Loucy (cell line): ENCODE measurements around the gene ARHGAP45.

Experiments used
- H2AFZ ChIP-seq: fragments of 200-600 bp; sonication (generic); 2 replicates; pipeline ENCODE4 v1.6.0; 2016; ENCODE audit warnings: antibody characterized with exemption, mild to moderate bottlenecking, low read length, moderate library complexity
- H3F3A ChIP-seq: fragments of 200-600 bp; 2 replicates; pipeline ENCODE4 v1.6.0; 2016; ENCODE audit warnings: antibody characterized with exemption, low read depth, mild to moderate bottlenecking
- H3K27me3 ChIP-seq: fragments of 200-600 bp; sonication (generic); 2 replicates; pipeline ENCODE4 v1.6.1; 2014; ENCODE audit warnings: low read length, mild to moderate bottlenecking; ENCODE audit not compliant: insufficient read depth, poor library complexity, severe bottlenecking
- H3K36me3 ChIP-seq: fragments of 200-600 bp; sonication (generic); 2 replicates; pipeline ENCODE4 v1.6.1; 2016; ENCODE audit warnings: low read length; ENCODE audit not compliant: insufficient read depth
- H3K4me1 ChIP-seq: fragments of 200-600 bp; sonication (generic); 2 replicates; pipeline ENCODE4 v1.5.1; 2014; ENCODE audit warnings: low read length, mild to moderate bottlenecking; ENCODE audit not compliant: insufficient read depth, poor library complexity, severe bottlenecking
- H3K4me2 ChIP-seq: fragments of 200-600 bp; sonication (generic); 2 replicates; pipeline ENCODE4 v1.6.0; 2014; ENCODE audit warnings: antibody characterized with exemption, low read length, low read depth, mild to moderate bottlenecking; ENCODE audit not compliant: poor library complexity, severe bottlenecking
- H3K4me3 ChIP-seq: fragments of 200-600 bp; sonication (generic); 2 replicates; pipeline ENCODE4 v1.5.1; 2014; ENCODE audit warnings: low read length, mild to moderate bottlenecking, mixed read lengths; ENCODE audit not compliant: poor library complexity, severe bottlenecking
- H3K79me2 ChIP-seq: fragments of 200-600 bp; sonication (generic); 2 replicates; pipeline ENCODE4 v1.6.1; 2014; ENCODE audit warnings: low read length; ENCODE audit not compliant: insufficient read depth
- H3K9ac ChIP-seq: fragments of 200-600 bp; sonication (generic); 2 replicates; pipeline ENCODE4 v1.6.0; 2014; ENCODE audit warnings: mild to moderate bottlenecking, low read depth, low read length, moderate library complexity; ENCODE audit not compliant: poor library complexity, severe bottlenecking
- H3K9me2 ChIP-seq: fragments of 200-600 bp; sonication (generic); replicated peaks from 2 replicates; pipeline ENCODE4 v1.6.1; 2016; ENCODE audit warnings: low read depth, low read length, mixed read lengths
- H3K9me3 ChIP-seq: fragments of 200-600 bp; sonication (generic); 2 replicates; pipeline ENCODE4 v1.6.1; 2014; ENCODE audit warnings: mild to moderate bottlenecking, antibody characterized with exemption, low read length, low read depth; ENCODE audit not compliant: insufficient read depth
- H4K20me1 ChIP-seq: fragments of 200-600 bp; sonication (generic); 2 replicates; pipeline ENCODE4 v1.6.0; 2014; ENCODE audit warnings: antibody characterized with exemption, low read length, mild to moderate bottlenecking; ENCODE audit not compliant: insufficient read depth, poor library complexity, severe bottlenecking
- EZH2phosphoT487 ChIP-seq: fragments of 200-600 bp; IDR thresholded peaks from 2 replicates; pipeline ENCODE4 v1.6.1; 2018; ENCODE audit warnings: antibody characterized with exemption, mild to moderate bottlenecking, moderate library complexity, borderline replicate concordance
- TF ChIP-seq, protein P1 (sequence below): fragments of 200-600 bp; sonication (generic); conservative IDR thresholded peaks from 2 replicates; pipeline ENCODE4 v1.5.1; 2014; ENCODE audit warnings: mild to moderate bottlenecking, antibody characterized with exemption, low read length

The ARHGAP45 gene

GRCh38 chr19:1041272-1041834 is 25.6 kb upstream of the ARHGAP45 start:
- peaks cover 39% of the 10 kb centered on the region for H3K4me1 ChIP-seq
- peak overlapping the region; percentile 83 for H3K4me3 ChIP-seq
- no peaks in the 10 kb centered on the region for H3K9me2 ChIP-seq
- H3K4me2 ChIP-seq, result peak overlapping the region; percentile 88
- H3K36me3 ChIP-seq, result peaks cover 3% of the 10 kb centered on the region; the same call in 1 of the 2 replicates
- no peak overlapping the region for H3K9ac ChIP-seq
- TF ChIP-seq, protein P1, sequence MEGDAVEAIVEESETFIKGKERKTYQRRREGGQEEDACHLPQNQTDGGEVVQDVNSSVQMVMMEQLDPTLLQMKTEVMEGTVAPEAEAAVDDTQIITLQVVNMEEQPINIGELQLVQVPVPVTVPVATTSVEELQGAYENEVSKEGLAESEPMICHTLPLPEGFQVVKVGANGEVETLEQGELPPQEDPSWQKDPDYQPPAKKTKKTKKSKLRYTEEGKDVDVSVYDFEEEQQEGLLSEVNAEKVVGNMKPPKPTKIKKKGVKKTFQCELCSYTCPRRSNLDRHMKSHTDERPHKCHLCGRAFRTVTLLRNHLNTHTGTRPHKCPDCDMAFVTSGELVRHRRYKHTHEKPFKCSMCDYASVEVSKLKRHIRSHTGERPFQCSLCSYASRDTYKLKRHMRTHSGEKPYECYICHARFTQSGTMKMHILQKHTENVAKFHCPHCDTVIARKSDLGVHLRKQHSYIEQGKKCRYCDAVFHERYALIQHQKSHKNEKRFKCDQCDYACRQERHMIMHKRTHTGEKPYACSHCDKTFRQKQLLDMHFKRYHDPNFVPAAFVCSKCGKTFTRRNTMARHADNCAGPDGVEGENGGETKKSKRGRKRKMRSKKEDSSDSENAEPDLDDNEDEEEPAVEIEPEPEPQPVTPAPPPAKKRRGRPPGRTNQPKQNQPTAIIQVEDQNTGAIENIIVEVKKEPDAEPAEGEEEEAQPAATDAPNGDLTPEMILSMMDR, result no peak
- no peak for TF ChIP-seq EZH2phosphoT487
- peaks cover 10% of the 10 kb centered on the region for H3F3A ChIP-seq
- H3K27me3 ChIP-seq, result no peaks in the 10 kb centered on the region
- H2AFZ ChIP-seq, result no peak overlapping the region
- H3K79me2 ChIP-seq, result no peaks in the 10 kb centered on the region
- H4K20me1 ChIP-seq, result peaks cover 3% of the 10 kb centered on the region
- no peaks in the 10 kb centered on the region for H3K9me3 ChIP-seq

DNA sequence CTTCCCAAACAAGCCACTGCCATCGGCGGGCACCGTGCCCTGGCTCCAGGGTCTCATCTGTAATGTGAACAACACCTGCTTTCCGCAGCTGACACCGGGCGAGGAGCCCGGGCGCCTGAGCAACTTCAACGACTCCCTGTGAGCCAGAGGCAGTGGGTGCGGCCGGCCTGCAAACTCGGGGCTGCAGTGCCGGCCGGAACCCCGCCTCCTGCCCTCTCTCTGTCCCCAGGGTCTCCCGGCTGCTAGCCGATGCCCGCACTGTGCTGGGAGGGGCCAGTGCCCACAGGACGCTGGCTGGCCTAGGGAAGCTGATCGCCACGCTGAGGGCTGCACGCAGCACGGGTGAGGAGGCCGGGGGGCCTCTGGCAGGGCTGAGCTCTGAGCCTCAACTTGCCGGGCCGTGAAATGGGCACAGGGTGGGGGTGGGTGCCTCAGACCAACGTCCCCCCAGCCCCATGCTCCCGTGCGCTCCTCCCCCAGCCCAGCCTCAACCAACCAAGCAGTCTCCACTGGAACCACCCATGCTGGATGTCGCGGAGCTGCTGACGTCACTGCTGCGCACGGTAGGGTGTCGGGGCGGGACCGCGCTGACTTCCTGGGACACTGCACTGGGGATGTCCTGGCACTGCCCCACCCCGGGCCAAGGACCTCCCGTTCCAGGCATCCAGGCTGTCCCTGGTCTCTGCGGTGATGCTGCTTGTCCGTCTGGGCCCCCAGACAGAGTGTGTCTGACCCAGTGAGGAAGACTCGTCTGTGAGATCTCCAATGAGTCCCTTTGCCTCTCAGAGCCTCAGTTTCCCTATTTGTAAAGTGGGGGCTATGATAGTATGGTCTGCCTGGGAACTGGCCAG is 24.9 kb upstream of the ARHGAP45 start:
- no peak for TF ChIP-seq EZH2phosphoT487
- Histone ChIP-seq H3K36me3 (no peaks in the 10 kb centered on the region; the same call in 1 of the 2 replicates), H3K4me1 (peaks cover 39% of the 10 kb centered on the region), H3K9me2 (no peaks in the 10 kb centered on the region), H3K4me2 (no peak overlapping the region), H4K20me1 (peaks cover 3% of the 10 kb centered on the region), H3K9ac (no peak overlapping the region), H3F3A (peaks cover 10% of the 10 kb centered on the region), H3K9me3 (no peaks in the 10 kb centered on the region), H3K4me3 (no peak overlapping the region), H2AFZ (no peak overlapping the region), H3K79me2 (no peaks in the 10 kb centered on the region), H3K27me3 (no peaks in the 10 kb centered on the region)

DNA sequence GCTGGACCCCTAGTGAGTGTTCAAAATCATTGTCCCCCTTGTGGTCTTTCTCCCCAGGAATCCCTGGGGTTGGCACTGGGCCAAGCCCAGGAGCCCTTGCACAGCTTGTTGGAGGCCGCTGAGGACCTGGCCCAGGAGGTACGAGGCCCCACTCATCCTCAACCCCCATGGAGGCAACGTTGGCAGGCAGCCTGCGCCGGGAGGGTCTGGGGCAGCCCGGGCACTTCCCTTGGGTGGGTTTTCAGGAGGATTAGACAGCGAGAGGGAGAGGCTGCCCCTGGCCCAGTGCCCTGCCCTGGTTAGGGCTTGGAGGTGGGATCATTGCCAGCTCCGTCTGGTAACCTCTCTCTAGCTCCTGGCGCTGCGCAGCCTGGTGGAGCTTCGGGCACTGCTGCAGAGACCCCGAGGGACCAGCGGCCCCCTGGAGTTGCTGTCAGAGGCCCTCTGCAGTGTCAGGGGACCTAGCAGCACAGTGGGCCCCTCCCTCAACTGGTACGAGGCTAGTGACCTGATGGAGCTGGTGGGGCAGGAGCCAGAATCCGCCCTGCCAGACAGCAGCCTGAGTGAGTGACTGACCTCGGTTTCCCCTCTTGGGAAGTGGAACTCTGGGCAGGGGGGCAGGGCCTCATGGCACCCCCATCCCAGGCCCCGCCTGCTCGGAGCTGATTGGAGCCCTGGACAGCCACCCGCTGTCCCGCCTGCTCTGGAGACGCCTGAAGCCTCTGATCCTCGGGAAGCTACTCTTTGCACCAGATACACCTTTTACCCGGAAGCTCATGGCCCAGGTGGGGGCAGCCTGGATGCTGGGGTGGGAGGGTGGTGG is 24.1 kb upstream of the ARHGAP45 start:
- no peaks in the 10 kb centered on the region for H3K9me3 ChIP-seq
- TF ChIP-seq EZH2phosphoT487, result no peak
- TF ChIP-seq, protein P1, result no peak
- peaks cover 32% of the 10 kb centered on the region for H3K4me1 ChIP-seq
- H2AFZ ChIP-seq, result no peak overlapping the region
- H3K9ac ChIP-seq, result no peak overlapping the region
- H3K27me3 ChIP-seq, result no peaks in the 10 kb centered on the region
- H3K4me2 ChIP-seq, result no peak overlapping the region
- H3K9me2 ChIP-seq, result no peaks in the 10 kb centered on the region
- H3K36me3 ChIP-seq, result no peaks in the 10 kb centered on the region
- H4K20me1 ChIP-seq, result peaks cover 3% of the 10 kb centered on the region
- no peak overlapping the region for H3K4me3 ChIP-seq
- no peaks in the 10 kb centered on the region for H3K79me2 ChIP-seq
- H3F3A ChIP-seq, result peaks cover 10% of the 10 kb centered on the region
